GM23248 (cell line): Measurements from ENCODE around the gene WARS2. TPM values are rescaled to one million over a fixed set of nuclear protein-coding genes. Genes with fewer than 3 reads are reported as not detected.

ENCODE experiments used
- DNase-seq: peaks from one replicate; pipeline ENCODE4 v3.0.0-alpha.2; 2015
- H2AFZ ChIP-seq: fragments of 200-600 bp; sonication (generic); 2 replicates; pipeline ENCODE4 v1.6.1; 2016; ENCODE audit warnings: antibody characterized with exemption
- H3F3A ChIP-seq: fragments of 200-600 bp; sonication (generic); 2 replicates; pipeline ENCODE4 v1.6.1; 2016; ENCODE audit warnings: mild to moderate bottlenecking, antibody characterized with exemption, mixed run types; ENCODE audit not compliant: insufficient read depth
- H3K27ac ChIP-seq: fragments of 200-600 bp; sonication (generic); 2 replicates; pipeline ENCODE4 v1.5.1; 2016; ENCODE audit warnings: mild to moderate bottlenecking
- H3K27me3 ChIP-seq: fragments of 200-600 bp; sonication (generic); replicated peaks from 2 replicates; pipeline ENCODE4 v1.6.1; 2016; ENCODE audit warnings: mild to moderate bottlenecking; ENCODE audit not compliant: insufficient read depth
- H3K36me3 ChIP-seq: fragments of 200-600 bp; sonication (generic); 2 replicates; pipeline ENCODE4 v1.6.1; 2016; ENCODE audit warnings: low read depth, mild to moderate bottlenecking
- H3K4me1 ChIP-seq: fragments of 200-600 bp; sonication (generic); 2 replicates; pipeline ENCODE4 v1.6.1; 2016; ENCODE audit warnings: mild to moderate bottlenecking; ENCODE audit not compliant: insufficient read depth
- H3K4me2 ChIP-seq: fragments of 200-600 bp; sonication (generic); one replicate; pipeline ENCODE4 v1.6.1; 2016; ENCODE audit warnings: mild to moderate bottlenecking; ENCODE audit not compliant: unreplicated experiment
- H3K4me3 ChIP-seq: fragments of 200-600 bp; sonication (generic); 2 replicates; pipeline ENCODE4 v1.5.1; 2016; ENCODE audit warnings: mild to moderate bottlenecking
- H3K79me2 ChIP-seq: fragments of 200-600 bp; sonication (generic); 2 replicates; pipeline ENCODE4 v1.6.1; 2016; ENCODE audit warnings: mild to moderate bottlenecking; ENCODE audit not compliant: insufficient read depth
- H3K9ac ChIP-seq: fragments of 200-600 bp; sonication (generic); 2 replicates; pipeline ENCODE4 v1.6.1; 2016; ENCODE audit warnings: mild to moderate bottlenecking
- H3K9me2 ChIP-seq: fragments of 200-600 bp; sonication (generic); 2 replicates; pipeline ENCODE4 v1.6.1; 2016; ENCODE audit warnings: mixed run types, mild to moderate bottlenecking, moderate library complexity; ENCODE audit not compliant: insufficient read depth
- H3K9me3 ChIP-seq: fragments of 200-600 bp; sonication (generic); one replicate; pipeline ENCODE4 v1.6.1; 2017; ENCODE audit warnings: low read depth
- H4K20me1 ChIP-seq: fragments of 200-600 bp; sonication (generic); 2 replicates; pipeline ENCODE4 v1.6.0; 2016; ENCODE audit not compliant: insufficient read depth
- EZH2 ChIP-seq: fragments of 200-600 bp; sonication (generic); IDR thresholded peaks from 2 replicates; pipeline ENCODE4 v1.6.1; 2018; ENCODE audit warnings: antibody characterized with exemption, mild to moderate bottlenecking; ENCODE audit not compliant: insufficient read depth, poor library complexity, severe bottlenecking
- EZH2phosphoT487 ChIP-seq: fragments of 200-600 bp; sonication (generic); IDR thresholded peaks from 2 replicates; pipeline ENCODE4 v1.6.1; 2018; ENCODE audit warnings: antibody characterized with exemption, moderate library complexity, mild to moderate bottlenecking, low read depth; ENCODE audit not compliant: insufficient read depth
- WGBS, 2 experiments: methylation state at CpG; one replicate each; pipeline ENCODE4 v1.1.6; 2015 to 2017; ENCODE audit warnings: low lambda C conversion rate in 2 of 2, low coverage in 1 of 2; ENCODE audit errors: missing lambda C conversion rate in 2 of 2; 5-methylcytosine and 5-hydroxymethylcytosine counted together
- in situ Hi-C: fragments of 300-500 bp; cut with MboI; formaldehyde crosslinking; loops from 2 replicates; pipeline ENCODE4 v1.15.0; 2020
- polyA plus RNA-seq: library from polyadenylated mRNA; unstranded; fragments of >200 nt; fragmentation: Nextera tagmentation; extraction: Ambion mirVana; gene quantifications from 2 replicates; pipeline ENCODE4 v1.2.1, GENCODE V29; 2016
- total RNA-seq: library from RNA; depleted of rRNA; stranded (reverse); fragments of >200 nt; shearing (Covaris generic); gene quantifications from 2 replicates; pipeline ENCODE4 v1.2.3, GENCODE V29; 2014

WARS2 gene
- total and polyA plus RNA-seq, 2 experiments from 2014 or later = 7.9 to 13.8 TPM

DNA sequence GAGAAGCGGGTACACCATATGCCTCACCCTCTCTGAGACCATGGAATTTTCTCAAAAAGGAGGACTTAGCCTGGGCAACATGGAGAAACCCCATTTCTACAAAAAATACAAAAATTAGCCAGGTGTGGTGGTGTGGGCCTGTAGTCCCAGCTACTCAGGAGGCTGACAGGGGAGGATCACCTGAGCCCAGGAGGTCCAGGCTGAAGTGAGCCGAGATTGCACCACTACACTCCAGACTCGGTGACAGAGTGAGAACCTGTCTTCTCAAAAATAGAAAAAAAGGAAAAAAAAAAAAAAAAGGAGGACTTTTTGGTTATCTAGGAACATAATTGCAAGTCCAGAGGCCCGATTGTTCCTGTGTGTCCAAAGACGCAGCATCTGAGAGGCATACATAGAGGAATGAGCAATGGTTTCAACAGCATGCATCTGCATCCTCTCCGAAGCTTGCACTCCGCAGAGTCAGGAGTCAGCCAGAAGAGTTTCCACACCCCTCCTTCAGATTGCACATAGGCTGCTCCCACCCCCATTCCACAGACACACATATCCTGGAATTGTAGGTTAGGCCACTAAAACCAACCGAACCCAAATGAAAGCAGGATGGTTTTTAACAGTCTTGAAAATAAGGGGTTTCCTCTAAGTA lies 149.8 kb downstream of the WARS2 start:
- TF ChIP-seq EZH2phosphoT487 (no peak), EZH2 (no peak)
- WGBS, 2 experiments = 90 to 91% methylated on average over 8 of the region's 8 CpGs
- Histone ChIP-seq H3K27me3 (no peaks in the 10 kb centered on the region), H3K9me2 (no peaks in the 10 kb centered on the region), H3K36me3 (no peaks in the 10 kb centered on the region), H3K9me3 (no peaks in the 10 kb centered on the region), H4K20me1 (no peaks in the 10 kb centered on the region), H3F3A (peaks cover 20% of the 10 kb centered on the region; the same call in 1 of the 2 replicates), H3K9ac (peak overlapping the region; percentile 98), H3K4me2 (peak overlapping the region; percentile 98), H3K4me1 (no peaks in the 10 kb centered on the region; the same call in 1 of the 2 replicates), H3K79me2 (peaks cover 35% of the 10 kb centered on the region), H3K27ac (peak overlapping the region; percentile 96), H2AFZ (peak overlapping the region; percentile 78), H3K4me3 (peak overlapping the region; percentile 82)
- in situ Hi-C loops = no loop called here
- no peak for DNase-seq

DNA sequence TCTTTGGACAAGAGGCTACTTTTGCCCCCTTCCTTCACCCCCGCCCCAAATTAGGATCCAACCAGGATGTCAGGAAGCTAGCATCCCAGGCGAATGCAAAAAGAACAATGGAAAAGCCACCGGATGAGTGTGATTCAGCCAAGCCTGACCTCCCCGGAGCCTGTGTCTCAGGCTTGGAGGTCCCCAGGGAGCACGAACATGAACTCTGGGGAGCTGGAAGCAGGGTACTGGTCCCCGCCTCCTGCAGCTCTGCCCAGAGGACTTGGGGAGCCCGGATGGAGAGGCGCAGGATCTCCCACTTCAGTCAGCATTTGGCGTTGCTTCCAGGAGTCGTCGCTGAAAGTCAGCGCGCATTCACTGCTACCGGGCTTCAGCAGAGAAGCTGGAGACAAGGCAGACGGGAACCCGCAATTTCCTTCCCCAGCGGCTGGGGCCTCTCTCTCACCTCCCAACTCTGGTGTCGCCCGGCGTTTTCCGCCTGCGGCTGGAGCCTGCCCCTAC lies 150.5 kb downstream of the WARS2 start:
- DNase-seq = peak; percentile 96
- no peaks in the 10 kb centered on the region for H3K36me3 ChIP-seq
- WGBS, 2 experiments = 2 to 3% methylated on average over 21 to 22 of the region's 22 CpGs
- no peaks in the 10 kb centered on the region for H3K27me3 ChIP-seq
- peak overlapping the region; percentile 82 for H3K4me3 ChIP-seq
- peak overlapping the region; percentile 98 for H3K9ac ChIP-seq
- H3K79me2 ChIP-seq = peaks cover 42% of the 10 kb centered on the region
- no peaks in the 10 kb centered on the region for H3K9me2 ChIP-seq
- H2AFZ ChIP-seq = peak overlapping the region; percentile 78
- in situ Hi-C loops = loop anchor here (10.0 kb wide), 1 partner anchor 835 kb away; no protein-coding TSS in a partner anchor
- TF ChIP-seq EZH2phosphoT487 (no peak), EZH2 (no peak)
- peaks cover 20% of the 10 kb centered on the region; the same call in 1 of the 2 replicates for H3F3A ChIP-seq
- no peaks in the 10 kb centered on the region; the same call in 1 of the 2 replicates for H3K4me1 ChIP-seq
- no peaks in the 10 kb centered on the region for H3K9me3 ChIP-seq
- H4K20me1 ChIP-seq = no peaks in the 10 kb centered on the region
- H3K4me2 ChIP-seq = peak overlapping the region; percentile 98
- peak overlapping the region; percentile 96 for H3K27ac ChIP-seq

DNA sequence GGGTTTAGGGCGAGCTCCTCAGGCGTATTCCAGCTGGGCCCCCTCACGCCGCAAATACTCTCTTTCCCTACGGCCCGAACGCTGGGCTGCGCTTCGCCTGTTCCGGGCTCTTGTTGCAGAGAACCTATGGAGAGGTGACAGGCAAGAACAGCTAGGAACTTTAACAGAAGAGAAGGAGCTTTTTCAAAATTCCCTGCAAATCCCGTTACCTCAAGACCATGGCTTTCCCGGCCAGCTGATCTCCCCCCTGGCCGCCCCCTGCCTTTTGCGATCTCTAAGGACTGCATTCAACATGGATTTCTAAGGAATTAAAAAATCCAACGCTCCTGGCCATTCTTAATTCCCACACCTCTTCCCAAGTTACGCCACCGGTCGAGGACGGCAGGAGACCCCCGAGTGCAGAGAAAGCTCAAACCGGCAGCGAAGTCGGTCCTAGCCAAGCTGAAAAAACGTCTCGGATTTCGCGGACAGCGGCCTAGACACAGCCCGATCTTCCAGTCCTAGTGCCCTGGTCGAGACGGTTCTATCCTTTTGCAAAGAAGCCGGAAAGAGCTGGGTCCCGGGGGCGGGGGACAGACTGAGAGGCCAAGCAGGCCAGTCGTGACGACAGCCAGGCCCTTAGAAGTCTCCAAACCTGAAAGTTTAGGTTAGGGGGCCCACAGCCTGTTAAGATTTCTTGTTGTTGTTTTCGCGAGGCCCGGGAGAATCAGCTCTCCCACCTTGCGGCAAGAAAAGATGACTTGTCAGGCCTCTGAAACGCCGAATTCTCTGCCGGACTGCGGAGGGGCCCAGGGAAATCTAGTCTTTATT lies 151.2 kb downstream of the WARS2 start:
- Histone ChIP-seq H3K9ac (peak overlapping the region; percentile 98), H3K79me2 (peaks cover 49% of the 10 kb centered on the region), H2AFZ (peak overlapping the region; percentile 78), H3K4me3 (peak overlapping the region; percentile 82), H3K36me3 (no peaks in the 10 kb centered on the region), H4K20me1 (no peaks in the 10 kb centered on the region), H3K27ac (peak overlapping the region; percentile 96), H3K9me2 (no peaks in the 10 kb centered on the region), H3K4me1 (no peaks in the 10 kb centered on the region; the same call in 1 of the 2 replicates), H3K27me3 (no peaks in the 10 kb centered on the region), H3K4me2 (peak overlapping the region; percentile 98), H3K9me3 (no peaks in the 10 kb centered on the region), H3F3A (peaks cover 20% of the 10 kb centered on the region; the same call in 1 of the 2 replicates)
- WGBS, 2 experiments = 1 to 2% methylated on average over 44 of the region's 44 CpGs
- TF ChIP-seq EZH2 (no peak), EZH2phosphoT487 (0 out of 2 replicates have a peak, but pooled peaks have one; percentile 18)
- in situ Hi-C loops = loop anchor here (10.0 kb wide), 1 partner anchor 834 kb away; no protein-coding TSS in a partner anchor
- DNase-seq = peak; percentile 85

DNA sequence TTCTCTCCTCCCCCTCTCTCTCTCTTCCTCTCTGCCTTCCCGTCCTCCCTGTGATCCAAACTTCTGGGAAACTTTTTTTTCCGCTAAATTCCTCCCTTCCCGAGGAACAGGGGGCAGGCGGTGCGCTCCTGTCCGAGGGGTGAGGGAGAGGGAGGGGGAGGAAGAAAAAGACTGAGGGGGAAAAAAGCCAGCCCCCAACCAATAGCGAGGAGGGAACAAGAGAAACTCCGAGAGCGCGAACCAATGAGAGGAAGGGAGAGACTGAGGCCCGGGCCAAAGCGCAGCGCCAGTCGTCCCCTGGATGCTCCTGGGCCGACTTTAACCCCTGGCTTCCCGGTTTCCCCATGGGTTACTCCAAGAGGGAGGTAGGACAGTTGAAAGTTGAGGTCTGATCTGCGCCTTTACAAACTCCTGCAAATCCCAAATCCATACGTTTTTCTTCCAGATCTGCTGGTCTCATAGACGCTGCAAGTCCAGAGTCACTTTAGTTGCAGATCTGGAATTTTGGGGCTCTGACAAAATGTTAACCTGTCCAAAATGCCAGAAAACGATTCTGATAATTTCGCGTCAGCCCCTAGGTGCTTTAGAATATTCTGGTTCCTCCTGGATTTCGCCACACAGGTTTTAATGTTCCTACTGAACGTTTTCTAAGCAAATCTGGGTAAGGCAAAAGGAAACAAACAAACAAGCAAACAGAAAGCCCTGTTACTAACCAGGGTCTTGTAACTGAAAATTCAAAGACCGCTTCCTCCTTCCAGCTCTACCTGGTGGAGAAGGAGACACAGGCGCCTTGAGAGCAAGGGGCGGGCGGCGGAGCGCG lies 152.1 kb downstream of the WARS2 start, which contains the start of gene TBX15:
TBX15 (minus strand) TSS at position 158 of the 820 bp plus-strand sequence. CDS start 548 bp downstream, outside the sequence.
- Histone ChIP-seq H3K9me2 (no peaks in the 10 kb centered on the region), H3K36me3 (no peaks in the 10 kb centered on the region), H3K27ac (peak within 1 kb of the TSS; percentile 96), H4K20me1 (no peaks in the 10 kb centered on the region), H3K4me2 (peak within 1 kb of the TSS; percentile 98), H3K4me3 (peak within 1 kb of the TSS; percentile 82), H3K4me1 (no peaks in the 10 kb centered on the region; the same call in 1 of the 2 replicates), H3K79me2 (peaks cover 57% of the 10 kb centered on the region), H3K27me3 (no peaks in the 10 kb centered on the region), H3K9me3 (no peaks in the 10 kb centered on the region), H3K9ac (peak within 1 kb of the TSS; percentile 98), H3F3A (peaks cover 20% of the 10 kb centered on the region; the same call in 1 of the 2 replicates), H2AFZ (peak within 1 kb of the TSS; percentile 78)
- peak; percentile 78 for DNase-seq
- TF ChIP-seq EZH2 = no peak
- WGBS, 2 experiments = 1% methylated on average over 28 to 31 of the region's 31 CpGs
- in situ Hi-C loops = loop anchor here (10.0 kb wide), 1 partner anchor 834 kb away; no protein-coding TSS in a partner anchor
